ENCODE results near the gene MAP1LC3B2. TPM values are rescaled to one million over a fixed set of nuclear protein-coding genes. Genes with fewer than 3 reads are reported as not detected.

MAP1LC3B2 gene
- total RNA-seq, 1 donor = 1.9 TPM

- Histone ChIP-seq H3K4me1 (ENCODE audit: insufficient read depth, low read length) (peaks cover 37% of the 10 kb centered on the region), H3K27me3 (ENCODE audit: insufficient read depth, low read length) (no peaks in the 10 kb centered on the region), H3K4me3 (ENCODE audit: low read length) (no peak overlapping the region), H3K9me3 (ENCODE audit: low read depth, low read length) (no peaks in the 10 kb centered on the region)
Observed at GRCh38 chr12:116604951-116605641, 45.9 kb downstream of the MAP1LC3B2 start.

- no peaks in the 10 kb centered on the region for H3K27me3 ChIP-seq (ENCODE audit: insufficient read depth, low read length)
Observed at GRCh38 chr12:116606397-116606796, 47.2 kb downstream of the MAP1LC3B2 start.

GRCh38 chr12:116607039-116607438 is 47.9 kb downstream of the MAP1LC3B2 start:
- Histone ChIP-seq H3K4me1 (ENCODE audit: insufficient read depth, low read length) (peaks cover 36% of the 10 kb centered on the region), H3K27me3 (ENCODE audit: insufficient read depth, low read length) (no peaks in the 10 kb centered on the region), H3K9me3 (ENCODE audit: low read depth, low read length) (no peaks in the 10 kb centered on the region), H3K4me3 (ENCODE audit: low read length) (no peak overlapping the region)

More at GRCh38 chr12:116606397-116606796, 47.2 kb downstream of the MAP1LC3B2 start:
- H3K4me3 ChIP-seq (ENCODE audit: low read length) = no peak overlapping the region
- peaks cover 42% of the 10 kb centered on the region for H3K4me1 ChIP-seq (ENCODE audit: insufficient read depth, low read length)
- H3K9me3 ChIP-seq (ENCODE audit: low read depth, low read length) = no peaks in the 10 kb centered on the region

- Histone ChIP-seq H3K9me3 (ENCODE audit: low read depth, low read length) (no peaks in the 10 kb centered on the region), H3K27me3 (ENCODE audit: insufficient read depth, low read length) (no peaks in the 10 kb centered on the region), H3K4me3 (ENCODE audit: low read length) (no peak overlapping the region), H3K4me1 (ENCODE audit: insufficient read depth, low read length) (peaks cover 28% of the 10 kb centered on the region)
Observed at GRCh38 chr12:116609319-116610114, 50.3 kb downstream of the MAP1LC3B2 start.

- H3K4me3 ChIP-seq (ENCODE audit: low read length) = no peak overlapping the region
- H3K27me3 ChIP-seq (ENCODE audit: insufficient read depth, low read length) = no peaks in the 10 kb centered on the region
- peaks cover 15% of the 10 kb centered on the region for H3K4me1 ChIP-seq (ENCODE audit: insufficient read depth, low read length)
- H3K9me3 ChIP-seq (ENCODE audit: low read depth, low read length) = no peaks in the 10 kb centered on the region
Observed at GRCh38 chr12:116610971-116611541, 51.9 kb downstream of the MAP1LC3B2 start.

- H3K27me3 ChIP-seq (ENCODE audit: insufficient read depth, low read length) = no peaks in the 10 kb centered on the region
- peaks cover 15% of the 10 kb centered on the region for H3K4me1 ChIP-seq (ENCODE audit: insufficient read depth, low read length)
- H3K9me3 ChIP-seq (ENCODE audit: low read depth, low read length) = no peaks in the 10 kb centered on the region
- no peak overlapping the region for H3K4me3 ChIP-seq (ENCODE audit: low read length)
Observed at GRCh38 chr12:116612436-116612835, 53.3 kb downstream of the MAP1LC3B2 start.

- Histone ChIP-seq H3K9me3 (ENCODE audit: low read depth, low read length) (no peaks in the 10 kb centered on the region), H3K4me3 (ENCODE audit: low read length) (no peak overlapping the region), H3K4me1 (ENCODE audit: insufficient read depth, low read length) (peaks cover 15% of the 10 kb centered on the region), H3K27me3 (ENCODE audit: insufficient read depth, low read length) (no peaks in the 10 kb centered on the region)
Observed at GRCh38 chr12:116613256-116613655, 54.1 kb downstream of the MAP1LC3B2 start.

GRCh38 chr12:116614194-116614915 is 55.2 kb downstream of the MAP1LC3B2 start:
- no peaks in the 10 kb centered on the region for H3K27me3 ChIP-seq (ENCODE audit: insufficient read depth, low read length)
- H3K4me1 ChIP-seq (ENCODE audit: insufficient read depth, low read length) = peaks cover 11% of the 10 kb centered on the region
- no peak overlapping the region for H3K4me3 ChIP-seq (ENCODE audit: low read length)
- no peaks in the 10 kb centered on the region for H3K9me3 ChIP-seq (ENCODE audit: low read depth, low read length)

- Histone ChIP-seq H3K4me1 (ENCODE audit: insufficient read depth, low read length) (peaks cover 7% of the 10 kb centered on the region), H3K27me3 (ENCODE audit: insufficient read depth, low read length) (no peaks in the 10 kb centered on the region), H3K4me3 (ENCODE audit: low read length) (no peak overlapping the region), H3K9me3 (ENCODE audit: low read depth, low read length) (no peaks in the 10 kb centered on the region)
Observed at GRCh38 chr12:116615141-116615861, 56.1 kb downstream of the MAP1LC3B2 start.

- Histone ChIP-seq H3K4me3 (ENCODE audit: low read length) (no peak overlapping the region), H3K4me1 (ENCODE audit: insufficient read depth, low read length) (no peaks in the 10 kb centered on the region), H3K9me3 (ENCODE audit: low read depth, low read length) (no peaks in the 10 kb centered on the region), H3K27me3 (ENCODE audit: insufficient read depth, low read length) (no peaks in the 10 kb centered on the region)
Observed at GRCh38 chr12:116616536-116617248, 57.5 kb downstream of the MAP1LC3B2 start.

- H3K27me3 ChIP-seq (ENCODE audit: insufficient read depth, low read length) = no peaks in the 10 kb centered on the region
- no peaks in the 10 kb centered on the region for H3K4me1 ChIP-seq (ENCODE audit: insufficient read depth, low read length)
- no peak overlapping the region for H3K4me3 ChIP-seq (ENCODE audit: low read length)
- H3K9me3 ChIP-seq (ENCODE audit: low read depth, low read length) = no peaks in the 10 kb centered on the region
Observed at GRCh38 chr12:116619246-116619645, 60.1 kb downstream of the MAP1LC3B2 start.

GRCh38 chr12:116620124-116620491 is 60.9 kb downstream of the MAP1LC3B2 start:
- no peaks in the 10 kb centered on the region for H3K9me3 ChIP-seq (ENCODE audit: low read depth, low read length)
- H3K27me3 ChIP-seq (ENCODE audit: insufficient read depth, low read length) = no peaks in the 10 kb centered on the region
- no peaks in the 10 kb centered on the region for H3K4me1 ChIP-seq (ENCODE audit: insufficient read depth, low read length)
- H3K4me3 ChIP-seq (ENCODE audit: low read length) = no peak overlapping the region

- Histone ChIP-seq H3K27me3 (ENCODE audit: insufficient read depth, low read length) (no peaks in the 10 kb centered on the region), H3K4me1 (ENCODE audit: insufficient read depth, low read length) (no peaks in the 10 kb centered on the region), H3K4me3 (ENCODE audit: low read length) (no peak overlapping the region), H3K9me3 (ENCODE audit: low read depth, low read length) (no peaks in the 10 kb centered on the region)
Observed at GRCh38 chr12:116620492-116621191, 61.5 kb downstream of the MAP1LC3B2 start.
